ENCODE data around the gene EFCAB9.

GRCh38 chr5:172177176-172177575, 16.8 kb upstream of the EFCAB9 start:
- TF ChIP-seq EZH2 (IDR thresholded peaks at IDR 0.05; ENCODE audit: borderline replicate concordance, low read length) (no peak), CTCF (IDR thresholded peaks at IDR 0.05; ENCODE audit: low read length) (no peak)

All from OCI-LY1 (cell line).